ENCODE data around the gene ITIH4. TPM values are rescaled to one million over a fixed set of nuclear protein-coding genes. Genes with fewer than 3 reads are reported as not detected.

The ITIH4 gene
- total and polyA plus RNA-seq, 10 of the 15 experiments (the other 5 are each of a cell fraction or from before 2014, with no cell fraction given) = 0.64 to 4.1 (median 1.3) TPM

- no peak for TF ChIP-seq CUX1 (IDR thresholded peaks at IDR 0.05; ENCODE audit: insufficient replicate concordance, low read depth, low read length)
Observed at GRCh38 chr3:52810923-52811322, 19.5 kb downstream of the ITIH4 start (continued).

- ChIA-PET SMC1A (ENCODE audit: uncharacterized antibody, unreplicated experiment) (interaction anchor here (1.4 kb wide), 1 partner anchor 9 kb away, joined by 4 read pairs; no protein-coding TSS in a partner anchor), POLR2A (no interaction called here), CTCF (no interaction called here), RAD21 (ENCODE audit: unreplicated experiment) (no interaction called here)
- H3K36me3 ChIP-seq (ENCODE audit: control insufficient read depth in 2 of 2, insufficient read depth in 2 of 2, low read length in 1 of 2) = no peaks in the 10 kb centered on the region
- H2AFZ ChIP-seq (ENCODE audit: control insufficient read depth, low read depth, low read length) = no peak overlapping the region
- whole genome bisulfite sequencing (ENCODE audit: insufficient coverage, insufficient replicate concordance, low lambda C conversion rate, missing lambda C conversion rate) = 1% methylated on average over 7 of the region's 7 CpGs
- no peaks in the 10 kb centered on the region for H3K4me1 ChIP-seq (ENCODE audit: control insufficient read depth, insufficient read depth, low read length)
- FAIRE-seq (no peak), DNase-seq (ENCODE audit: low read depth, low spot score) (no peak), ATAC-seq (no peak)
- no peaks in the 10 kb centered on the region for H3K9me3 ChIP-seq (replicated peaks; ENCODE audit: control insufficient read depth, insufficient read depth, low read length)
- no peak overlapping the region for H3K4me3 ChIP-seq
- no peaks in the 10 kb centered on the region; the same call in 1 of the 2 replicates for H4K20me1 ChIP-seq (ENCODE audit: control insufficient read depth, insufficient read depth)
- no peaks in the 10 kb centered on the region for H3K79me2 ChIP-seq (ENCODE audit: control insufficient read depth, insufficient read depth, low read length)
- intact Hi-C loops (cut with micrococcal nuclease; ENCODE audit: unreplicated experiment) = no loop called here
- no peaks in the 10 kb centered on the region for H3K27me3 ChIP-seq (replicated peaks in 1 of 2; ENCODE audit: control insufficient read depth in 2 of 2, insufficient read depth in 2 of 2, low read length in 1 of 2)
- no TSS peak for BruUV-seq (replicated peaks)
- in situ Hi-C loops (cut with MboI) = no loop called here
- no peak overlapping the region for H3K27ac ChIP-seq (ENCODE audit: control insufficient read depth, insufficient read depth)
- no peak overlapping the region for H3K9ac ChIP-seq (ENCODE audit: control insufficient read depth, insufficient read depth, low read length)
- no peak overlapping the region for H3K4me2 ChIP-seq (ENCODE audit: control insufficient read depth, insufficient read depth)
- TF ChIP-seq BCLAF1 (IDR thresholded peaks at IDR 0.05) (no peak), USF2 (IDR thresholded peaks at IDR 0.05; ENCODE audit: borderline replicate concordance, low read depth, low read length) (no peak), ETV6 (conservative IDR thresholded peaks at IDR 0.05 in 1 of 2, IDR thresholded peaks at IDR 0.05 in 1 of 2; ENCODE audit: borderline replicate concordance in 1 of 2, low read depth in 1 of 2) (no peak), SREBF2 (IDR thresholded peaks at IDR 0.05; ENCODE audit: low read length) (no peak), CHD4 (IDR thresholded peaks at IDR 0.05) (no peak), EP300 (IDR thresholded peaks at IDR 0.05; ENCODE audit: borderline replicate concordance in 1 of 2, control insufficient read depth in 1 of 2, low read depth in 2 of 2, low read length in 2 of 2) (no peak), MEF2A (IDR thresholded peaks at IDR 0.05; ENCODE audit: insufficient read depth, low read depth, low read length) (no peak), NR2F1 (conservative IDR thresholded peaks at IDR 0.05) (no peak)
Observed at GRCh38 chr3:52809662-52810377, 20.7 kb downstream of the ITIH4 start.

All from GM12878 (cell line).